ENCODE measurements around the gene MRC2.

The MRC2 gene

GRCh38 chr17:62665599-62665998 lies 38.1 kb downstream of the MRC2 start:
- DNase-seq = no peak

DNA sequence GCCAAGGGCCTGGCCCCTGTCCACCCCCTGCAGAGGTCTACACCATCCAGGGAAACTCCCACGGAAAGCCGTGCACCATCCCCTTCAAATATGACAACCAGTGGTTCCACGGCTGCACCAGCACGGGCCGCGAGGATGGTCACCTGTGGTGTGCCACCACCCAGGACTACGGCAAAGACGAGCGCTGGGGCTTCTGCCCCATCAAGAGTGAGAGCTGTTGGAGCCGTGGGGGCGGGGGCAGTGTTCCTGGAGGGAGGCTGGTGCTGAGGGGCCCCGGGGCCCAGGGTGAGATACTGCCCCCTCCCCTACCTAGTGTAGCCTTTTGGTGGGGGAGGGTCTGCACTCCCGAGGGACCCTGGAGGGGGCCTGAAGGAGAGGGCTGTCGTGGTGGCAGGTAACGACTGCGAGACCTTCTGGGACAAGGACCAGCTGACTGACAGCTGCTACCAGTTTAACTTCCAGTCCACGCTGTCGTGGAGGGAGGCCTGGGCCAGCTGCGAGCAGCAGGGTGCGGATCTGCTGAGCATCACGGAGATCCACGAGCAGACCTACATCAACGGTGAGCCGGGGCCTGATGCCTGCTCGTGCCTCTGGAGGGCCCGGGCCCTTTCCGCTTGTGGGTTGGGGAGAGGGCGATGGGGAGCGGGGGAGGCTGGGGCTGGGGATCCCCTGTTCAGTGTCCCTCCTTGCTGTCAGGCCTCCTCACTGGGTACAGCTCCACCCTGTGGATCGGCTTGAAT lies 38.8 kb downstream of the MRC2 start:
- DNase-seq = no peak

DNA sequence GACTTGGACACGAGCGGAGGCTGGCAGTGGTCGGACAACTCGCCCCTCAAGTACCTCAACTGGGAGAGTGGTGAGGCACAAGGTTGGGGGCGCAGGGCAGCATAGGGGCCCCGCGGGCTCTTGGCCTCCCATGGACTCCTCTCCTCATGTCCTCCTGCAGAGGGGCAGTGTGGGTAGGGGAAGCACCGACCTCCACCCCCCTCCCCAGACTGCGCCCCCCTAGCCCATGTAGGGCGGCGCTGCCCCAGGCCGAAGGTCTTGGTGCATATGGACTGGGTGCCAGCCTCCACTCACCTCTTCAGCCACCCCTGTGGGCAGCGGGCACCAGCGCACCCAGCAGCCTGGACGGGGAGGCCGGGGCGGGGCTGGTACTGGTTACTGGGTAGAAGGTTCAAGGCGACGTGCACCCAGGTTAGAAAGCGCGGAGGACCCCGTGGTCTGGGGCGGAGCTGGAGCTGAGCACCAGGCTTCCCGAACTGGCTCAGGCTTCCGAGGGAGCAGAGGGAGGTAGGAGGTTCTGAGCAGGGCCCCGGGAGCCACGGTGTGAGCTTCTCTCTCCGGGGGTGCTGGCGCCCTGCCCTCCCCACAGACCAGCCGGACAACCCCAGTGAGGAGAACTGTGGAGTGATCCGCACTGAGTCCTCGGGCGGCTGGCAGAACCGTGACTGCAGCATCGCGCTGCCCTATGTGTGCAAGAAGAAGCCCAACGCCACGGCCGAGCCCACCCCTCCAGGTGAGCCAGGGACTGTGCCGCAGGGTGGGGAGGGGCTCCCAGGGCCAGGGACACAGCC lies 39.5 kb downstream of the MRC2 start:
- DNase-seq = no peak

GRCh38 chr17:62668091-62668804 lies 40.8 kb downstream of the MRC2 start:
- DNase-seq = no peak

GRCh38 chr17:62670202-62670821 lies 42.8 kb downstream of the MRC2 start:
- no peak for DNase-seq

DNA sequence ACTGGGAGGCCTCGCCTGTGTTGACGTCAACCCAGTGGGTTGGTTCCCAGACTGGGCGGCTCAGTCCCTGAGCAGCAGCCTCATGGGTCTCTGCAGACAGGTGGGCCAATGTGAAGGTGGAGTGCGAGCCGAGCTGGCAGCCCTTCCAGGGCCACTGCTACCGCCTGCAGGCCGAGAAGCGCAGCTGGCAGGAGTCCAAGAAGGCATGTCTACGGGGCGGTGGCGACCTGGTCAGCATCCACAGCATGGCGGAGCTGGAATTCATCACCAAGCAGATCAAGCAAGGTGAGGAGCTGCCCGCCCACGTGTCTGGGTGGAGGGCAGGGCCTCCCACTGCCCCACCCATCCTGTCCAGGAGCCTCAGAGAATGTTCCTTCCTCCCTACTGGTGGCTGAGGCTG lies 44.1 kb downstream of the MRC2 start:
- no peak for DNase-seq

DNA sequence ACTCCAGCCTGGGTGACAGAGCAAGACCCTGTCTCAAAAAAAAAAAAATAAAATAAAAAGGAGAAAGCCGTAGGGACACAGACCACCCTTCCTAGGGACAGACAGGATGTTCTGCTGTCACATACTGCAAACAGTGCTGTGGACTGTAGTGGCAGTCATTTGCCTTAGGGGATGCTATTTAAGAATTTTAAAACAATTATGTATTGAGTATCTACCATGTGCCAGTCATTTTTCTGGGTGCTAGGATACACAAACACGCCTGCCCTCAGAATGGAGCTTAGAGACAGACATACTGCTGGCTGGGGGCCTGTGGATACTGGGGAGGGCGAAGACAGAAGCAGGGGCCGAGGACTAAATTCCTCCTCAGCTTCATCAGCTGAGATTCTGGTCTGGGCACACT lies 45.5 kb downstream of the MRC2 start:
- DNase-seq = no peak

DNA sequence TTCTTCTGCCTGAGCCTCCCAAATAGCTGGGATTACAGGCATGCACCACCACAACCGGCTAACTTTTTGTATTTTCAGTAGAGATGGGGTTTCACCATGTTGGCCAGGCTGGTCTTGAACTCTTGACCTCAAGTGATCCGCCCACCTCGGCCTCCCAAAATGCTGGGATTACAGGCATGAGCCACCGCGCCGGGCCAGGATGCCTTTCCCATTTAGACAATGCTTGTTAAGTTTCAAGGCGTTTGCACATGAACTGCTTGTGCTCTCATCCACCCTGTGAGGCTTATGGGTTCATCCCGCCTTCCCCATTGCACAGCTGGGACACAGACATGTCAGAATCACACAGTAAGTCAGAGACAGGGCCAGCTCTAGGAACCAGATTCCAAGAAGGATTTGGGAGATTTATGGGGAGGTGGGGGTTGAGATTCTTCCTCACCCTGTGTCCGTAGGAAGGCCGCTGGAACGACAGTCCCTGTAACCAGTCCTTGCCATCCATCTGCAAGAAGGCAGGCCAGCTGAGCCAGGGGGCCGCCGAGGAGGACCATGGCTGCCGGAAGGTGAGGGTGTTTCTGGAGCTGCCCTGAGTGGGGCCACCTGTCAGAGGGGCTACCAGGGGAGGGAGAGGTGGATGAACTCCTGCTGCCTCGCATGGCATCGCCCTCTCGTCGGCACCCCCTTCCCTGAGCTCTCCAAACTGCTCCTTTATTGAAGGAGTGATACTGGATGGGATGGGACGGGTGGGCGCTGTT lies 46.3 kb downstream of the MRC2 start:
- DNase-seq = no peak

GRCh38 chr17:62674363-62674739 lies 46.9 kb downstream of the MRC2 start:
- DNase-seq = no peak

GRCh38 chr17:62674841-62675240 lies 47.4 kb downstream of the MRC2 start:
- no peak for DNase-seq

DNA sequence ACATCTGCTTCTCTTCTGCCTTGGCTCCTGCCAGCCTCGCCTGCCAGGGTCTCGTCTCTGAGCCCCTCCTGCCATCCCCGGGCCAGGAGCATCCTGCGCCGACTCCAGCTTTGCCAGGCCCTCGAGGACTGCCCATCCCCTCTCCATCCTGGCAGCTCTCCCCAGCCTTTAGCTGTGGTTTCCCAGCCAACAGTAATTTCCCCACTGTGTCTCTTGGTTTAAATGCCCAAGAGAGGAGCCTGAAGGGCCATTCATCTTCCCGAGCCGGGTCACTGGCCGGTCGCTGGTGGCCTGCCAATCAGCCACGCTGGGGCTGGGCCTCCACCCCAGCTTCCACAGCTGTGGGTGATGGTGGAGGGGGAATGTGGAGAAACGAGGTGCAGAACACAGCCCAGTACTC lies 47.8 kb downstream of the MRC2 start:
- no peak for DNase-seq

- no peak for DNase-seq
These were observed 48.2 kb downstream of the MRC2 start for GRCh38 chr17:62675701-62676100.

DNA sequence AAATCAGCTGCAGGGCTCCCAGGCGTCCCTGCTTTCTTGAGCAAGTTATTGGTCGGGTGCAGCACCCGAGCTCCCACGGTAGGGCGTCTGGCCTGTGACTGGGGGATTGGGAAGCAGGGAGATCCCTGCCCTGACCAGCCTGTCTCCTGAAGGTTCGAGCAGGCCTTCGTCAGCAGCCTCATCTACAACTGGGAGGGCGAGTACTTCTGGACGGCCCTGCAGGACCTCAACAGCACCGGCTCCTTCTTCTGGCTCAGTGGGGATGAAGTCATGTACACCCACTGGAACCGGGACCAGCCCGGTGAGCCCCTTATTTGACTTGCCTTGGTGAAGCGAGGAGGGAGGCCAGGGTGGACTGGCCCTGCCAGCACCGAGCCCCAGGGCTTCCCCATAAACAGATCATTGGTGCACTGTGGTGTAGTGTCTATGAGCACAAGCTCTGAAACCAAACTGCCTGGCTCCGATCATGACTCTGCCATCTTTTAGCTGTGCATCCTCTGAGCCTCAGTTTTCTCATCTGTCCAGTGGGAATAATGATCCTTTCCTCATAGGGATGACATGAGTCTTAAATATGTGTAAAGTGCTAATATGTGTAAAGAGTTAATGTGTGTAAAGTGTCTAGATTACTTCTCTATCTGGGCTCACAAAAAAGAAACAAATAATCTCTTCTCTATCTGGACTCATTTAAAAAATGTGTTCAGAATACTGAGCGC lies 48.9 kb downstream of the MRC2 start:
- DNase-seq = no peak

- DNase-seq = no peak
These were observed 49.6 kb downstream of the MRC2 start for GRCh38 chr17:62676952-62677596.

DNA sequence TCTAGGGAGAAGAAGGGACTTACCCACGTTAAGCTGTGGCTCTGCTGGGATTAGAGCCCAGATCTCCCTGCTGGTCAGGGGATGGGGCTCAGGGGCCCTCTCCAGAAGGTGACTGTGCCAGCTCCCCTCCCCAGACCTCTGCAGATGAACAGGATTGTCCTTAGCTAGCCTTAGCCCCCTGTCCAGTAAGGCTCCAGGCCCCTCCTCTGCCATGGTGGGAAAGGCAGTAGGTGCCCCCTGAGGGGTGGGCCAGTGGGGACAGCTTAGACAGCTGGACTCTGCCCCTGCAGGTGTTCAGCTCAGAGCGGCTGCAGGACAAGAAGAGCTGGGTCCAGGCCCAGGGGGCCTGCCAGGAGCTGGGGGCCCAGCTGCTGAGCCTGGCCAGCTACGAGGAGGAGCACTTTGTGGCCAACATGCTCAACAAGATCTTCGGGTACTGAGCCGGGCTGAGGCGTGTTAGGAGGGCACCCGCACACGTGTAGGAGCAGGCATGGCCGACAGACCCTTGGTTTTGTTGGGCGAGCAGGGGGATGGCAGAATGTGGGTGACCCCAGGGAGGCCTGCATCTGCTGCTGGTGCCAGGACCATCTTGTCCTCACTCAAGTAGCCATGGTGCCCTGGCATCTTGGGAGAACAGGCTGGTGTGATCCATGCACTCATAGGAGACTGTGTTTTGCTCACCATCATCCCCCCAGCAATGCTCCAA lies 50.9 kb downstream of the MRC2 start:
- no peak for DNase-seq

GRCh38 chr17:62679866-62680377 lies 52.5 kb downstream of the MRC2 start:
- no peak for DNase-seq

DNA sequence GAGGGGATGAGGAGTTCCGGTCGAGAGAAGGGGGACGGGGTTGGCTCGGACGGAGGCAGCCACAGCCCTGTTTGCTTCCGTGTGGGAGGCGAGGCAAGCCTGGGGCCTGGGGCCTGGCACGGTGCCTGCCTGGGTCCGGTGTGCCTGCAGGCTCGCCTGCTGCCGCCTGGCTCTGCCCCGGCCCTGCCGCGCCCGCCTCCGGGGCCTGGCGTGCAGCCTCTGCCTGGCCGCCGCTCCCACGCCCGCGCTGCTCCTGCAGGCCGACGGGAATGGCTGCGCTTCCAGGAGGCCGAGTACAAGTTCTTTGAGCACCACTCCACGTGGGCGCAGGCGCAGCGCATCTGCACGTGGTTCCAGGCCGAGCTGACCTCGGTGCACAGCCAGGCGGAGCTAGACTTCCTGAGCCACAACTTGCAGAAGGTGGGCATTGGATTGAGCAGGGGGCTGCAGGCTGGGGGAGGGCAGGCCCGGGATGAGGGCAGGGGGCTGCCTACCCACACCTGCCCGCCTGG lies 53.1 kb downstream of the MRC2 start:
- no peak for DNase-seq

DNA sequence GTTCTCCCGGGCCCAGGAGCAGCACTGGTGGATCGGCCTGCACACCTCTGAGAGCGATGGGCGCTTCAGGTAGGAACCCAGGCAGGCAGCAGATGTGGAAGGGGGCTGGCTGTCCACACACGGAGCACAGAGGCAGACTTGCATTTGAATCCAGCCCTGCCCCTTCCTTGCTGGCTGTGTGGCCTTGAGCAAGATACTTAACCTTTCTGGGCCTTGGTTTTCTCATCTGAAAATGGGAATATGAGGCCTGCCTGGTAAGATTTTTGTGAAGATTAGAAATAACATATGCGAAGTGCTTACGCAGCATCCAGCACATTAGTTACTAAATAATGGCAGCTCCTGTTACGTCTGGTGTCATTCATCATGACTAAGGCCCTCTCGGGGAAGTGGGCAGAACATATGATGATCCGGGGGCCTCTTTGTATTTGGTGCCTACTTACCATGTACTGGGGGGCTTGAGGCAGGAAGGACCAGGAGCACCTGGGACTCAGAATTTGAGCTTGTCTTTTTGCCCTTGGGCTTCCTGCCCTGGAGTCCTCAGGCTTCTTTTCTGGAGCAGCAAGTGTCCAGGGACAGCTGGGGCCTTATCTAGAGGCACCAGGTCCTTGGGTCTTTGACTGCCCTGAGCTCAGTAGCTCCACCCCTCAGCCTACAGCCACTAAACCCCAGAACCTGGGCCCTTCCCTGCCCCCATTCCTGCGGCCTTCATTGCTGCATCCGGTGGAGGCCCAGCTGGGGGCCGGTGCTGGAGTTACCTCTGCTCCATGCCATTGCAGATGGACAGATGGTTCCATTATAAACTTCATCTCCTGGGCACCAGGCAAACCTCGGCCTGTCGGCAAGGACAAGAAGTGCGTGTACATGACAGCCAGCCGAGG lies 53.8 kb downstream of the MRC2 start:
- DNase-seq = no peak

- no peak for DNase-seq
These were observed 54.5 kb downstream of the MRC2 start for GRCh38 chr17:62681939-62682381.

Data from right forelimb (tissue), 1 donor.